A673 (cell line): ENCODE results near the gene GPR84.

Experiments
- CTCF ChIP-seq: fragments of 300-800, 200-600 bp; sonication (generic); conservative IDR thresholded peaks from 2 replicates; pipeline ENCODE4 v1.5.1; 2017; ENCODE audit warnings: low read depth, mild to moderate bottlenecking, antibody characterized with exemption, low read length, moderate library complexity, mixed read lengths
- EZH2 ChIP-seq: fragments of 200-600 bp; sonication (generic); IDR thresholded peaks from 2 replicates; pipeline ENCODE4 v1.6.1; 2017; ENCODE audit warnings: borderline replicate concordance, low read depth, mild to moderate bottlenecking, mixed read lengths, antibody characterized with exemption, low read length; ENCODE audit not compliant: poor library complexity, severe bottlenecking

- TF ChIP-seq CTCF (no peak), EZH2 (no peak)
These were observed 11.1 kb downstream of the GPR84 start for GRCh38 chr12:54352891-54353874.
